Fibroblast of mammary gland (primary cell): ENCODE measurements around the gene CACNB3.
"Not testable (repeated sequence)": the region's sequence is repeated elsewhere in the genome, so short reads cannot be mapped to it uniquely, and the experiment has no call there.

Experiments
- DNase-seq: peaks from one replicate; pipeline ENCODE4 v3.0.0-alpha.2; 2010; ENCODE audit warnings: low read depth
- H3K4me3 ChIP-seq: 2 replicates; pipeline ENCODE4 v1.5.1; 2011; ENCODE audit warnings: low read depth, mild to moderate bottlenecking, low read length, moderate library complexity; ENCODE audit not compliant: control insufficient read depth
- TF ChIP-seq, protein P1 (sequence below): conservative IDR thresholded peaks from 2 replicates; pipeline ENCODE4 v1.5.1; 2011; ENCODE audit warnings: low read depth, low read length, inconsistent platforms; ENCODE audit not compliant: control insufficient read depth, insufficient read depth

Gene CACNB3

GRCh38 chr12:48854488-48854887, 36.2 kb downstream of the CACNB3 start:
- TF ChIP-seq, protein P1, sequence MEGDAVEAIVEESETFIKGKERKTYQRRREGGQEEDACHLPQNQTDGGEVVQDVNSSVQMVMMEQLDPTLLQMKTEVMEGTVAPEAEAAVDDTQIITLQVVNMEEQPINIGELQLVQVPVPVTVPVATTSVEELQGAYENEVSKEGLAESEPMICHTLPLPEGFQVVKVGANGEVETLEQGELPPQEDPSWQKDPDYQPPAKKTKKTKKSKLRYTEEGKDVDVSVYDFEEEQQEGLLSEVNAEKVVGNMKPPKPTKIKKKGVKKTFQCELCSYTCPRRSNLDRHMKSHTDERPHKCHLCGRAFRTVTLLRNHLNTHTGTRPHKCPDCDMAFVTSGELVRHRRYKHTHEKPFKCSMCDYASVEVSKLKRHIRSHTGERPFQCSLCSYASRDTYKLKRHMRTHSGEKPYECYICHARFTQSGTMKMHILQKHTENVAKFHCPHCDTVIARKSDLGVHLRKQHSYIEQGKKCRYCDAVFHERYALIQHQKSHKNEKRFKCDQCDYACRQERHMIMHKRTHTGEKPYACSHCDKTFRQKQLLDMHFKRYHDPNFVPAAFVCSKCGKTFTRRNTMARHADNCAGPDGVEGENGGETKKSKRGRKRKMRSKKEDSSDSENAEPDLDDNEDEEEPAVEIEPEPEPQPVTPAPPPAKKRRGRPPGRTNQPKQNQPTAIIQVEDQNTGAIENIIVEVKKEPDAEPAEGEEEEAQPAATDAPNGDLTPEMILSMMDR, result no peak
- DNase-seq, result no peak
- H3K4me3 ChIP-seq, result no peak overlapping the region

GRCh38 chr12:48854932-48855331, 36.6 kb downstream of the CACNB3 start:
- H3K4me3 ChIP-seq, DNase-seq: not testable (repeated sequence)

DNA sequence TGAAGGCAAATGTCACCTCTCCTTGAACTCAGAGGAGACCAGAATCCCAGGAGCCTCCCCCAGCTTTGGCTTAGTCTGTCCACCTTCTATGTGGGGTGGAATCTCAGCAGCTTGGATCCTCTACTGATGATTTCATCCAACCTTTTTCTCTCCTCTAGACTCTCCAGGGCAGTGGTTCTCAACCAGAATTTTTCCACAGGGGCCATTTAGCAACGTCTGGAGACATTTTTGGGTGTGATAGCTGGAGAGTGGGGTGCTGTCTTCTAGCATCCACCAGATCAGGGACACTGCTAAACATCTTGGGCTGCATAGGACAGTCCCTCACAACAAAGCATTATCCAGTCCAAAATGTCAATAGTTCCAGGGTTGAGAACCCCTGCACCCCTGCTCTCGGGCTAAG, 38.1 kb downstream of the CACNB3 start:
- no peak overlapping the region for H3K4me3 ChIP-seq
- DNase-seq, result no peak
- TF ChIP-seq, protein P1, result no peak

GRCh38 chr12:48857278-48857994, 39.1 kb downstream of the CACNB3 start:
- no peak overlapping the region for H3K4me3 ChIP-seq
- DNase-seq, result no peak
- TF ChIP-seq, protein P1, result no peak

GRCh38 chr12:48858043-48858442, 39.7 kb downstream of the CACNB3 start:
- no peak overlapping the region for H3K4me3 ChIP-seq
- TF ChIP-seq, protein P1, result no peak
- DNase-seq, result no peak

- DNase-seq, result no peak
- no peak overlapping the region for H3K4me3 ChIP-seq
- TF ChIP-seq, protein P1, result no peak
Measured at GRCh38 chr12:48859607-48860006, 41.3 kb downstream of the CACNB3 start.

- not testable (repeated sequence) for DNase-seq, H3K4me3 ChIP-seq
Measured at GRCh38 chr12:48860236-48860635, 41.9 kb downstream of the CACNB3 start.

- DNase-seq, result peak; percentile 14
Measured at GRCh38 chr12:48861111-48861510, 42.8 kb downstream of the CACNB3 start.

More at GRCh38 chr12:48861111-48861510, 42.8 kb downstream of the CACNB3 start:
- TF ChIP-seq, protein P1, result no peak
- no peak overlapping the region for H3K4me3 ChIP-seq
